Measurements from ENCODE around the gene ZNF497. TPM values are rescaled to one million over a fixed set of nuclear protein-coding genes. Genes with fewer than 3 reads are reported as not detected.

ZNF497 gene
- total and polyA plus RNA-seq, 2 of the 13 experiments (the other 11 are each of a cell fraction or from before 2014, with no cell fraction given): 1.5 to 1.9 TPM

DNA sequence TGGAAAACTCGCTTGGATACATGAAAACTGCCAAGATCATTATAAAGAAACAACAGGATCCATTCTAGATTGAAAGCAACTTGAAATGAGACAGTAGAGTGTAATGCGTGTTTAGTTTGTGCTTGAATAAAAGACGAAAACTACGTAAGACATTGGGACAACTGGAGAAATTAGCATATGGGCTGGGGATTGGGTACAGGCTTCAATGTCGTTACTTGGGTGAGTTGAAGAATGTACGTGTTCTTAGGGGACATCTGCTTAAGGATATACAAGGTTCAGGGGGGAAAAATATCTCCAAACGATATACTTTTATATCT lies 57.8 kb downstream of the ZNF497 start:
- H3K9me3 ChIP-seq (ENCODE audit: low read length): no peaks in the 10 kb centered on the region
- ChIA-PET CTCF (ENCODE audit: low intra/inter-chr PET ratio, low total read pairs) (no interaction called here), POLR2A (interaction anchor here (0.6 to 1.6 kb wide), 9 partner anchors 12 to 195 kb away, joined by 3 to 10 read pairs (median 3); partner anchors contain the start of genes ZNF274, ZNF497, ZNF544 and ZNF8)
- intact Hi-C loops (cut with micrococcal nuclease; ENCODE audit: unreplicated experiment): loop anchor here (1.0 to 5.0 kb wide), 2 partner anchors 26 to 122 kb away; partner anchors contain the start of genes ZNF274 and ZNF8
- H4K20me1 ChIP-seq (ENCODE audit: insufficient read depth, low read length): peaks cover 7% of the 10 kb centered on the region; the same call in 1 of the 2 replicates
- peak overlapping the region; percentile 84 for H3K4me2 ChIP-seq (ENCODE audit: low read depth, low read length)
- H2AFZ ChIP-seq (ENCODE audit: low read length): peak overlapping the region; percentile 91
- no peak for DNase-seq (ENCODE audit: low spot score)
- ATAC-seq: peak; percentile 2; the same call in 1 of the 3 replicates
- no peaks in the 10 kb centered on the region; a peak in 1 of 5 replicates for H3K27me3 ChIP-seq (ENCODE audit: control insufficient read depth in 1 of 2, insufficient read depth in 2 of 2, low read length in 2 of 2)
- WGBS (ENCODE audit: low lambda C conversion rate): 46% methylated on average over 7 of the region's 7 CpGs
- peak overlapping the region; percentile 22 to 97 (median 83); a peak in 5 of 6 replicates for H3K4me3 ChIP-seq (replicated peaks in 1 of 3; ENCODE audit: insufficient read depth in 1 of 3, low read depth in 2 of 3, low read length in 3 of 3)
- in situ Hi-C loops (cut with HindIII; ENCODE audit: extremely low pct_ligation_motif_present, low pct_unique_long_range_greater_than_20kb): loop anchor here (5.0 kb wide), 1 partner anchor 122 kb away; the partner anchor contains the start of gene ZNF274
- peak overlapping the region; percentile 65 for H3K9ac ChIP-seq (ENCODE audit: insufficient read depth, low read depth, low read length)
- peak overlapping the region; percentile 60 for H3K27ac ChIP-seq (ENCODE audit: extremely low read length, insufficient read depth, low read length)
- BruUV-seq (replicated peaks): no TSS peak
- H3K36me3 ChIP-seq (replicated peaks in 1 of 2; ENCODE audit: control insufficient read depth in 1 of 2, insufficient read depth in 2 of 2, low read length in 2 of 2): peaks cover 16 to 43% of the 10 kb centered on the region in 2 experiments; a peak in 4 of 5 replicates
- TF ChIP-seq TEAD3 (CRISPR knock-in tag; optimal IDR thresholded peaks at IDR 0.05; ENCODE audit: borderline replicate concordance) (no peak), TARDBP (CRISPR knock-in tag; IDR thresholded peaks at IDR 0.05) (no peak), ZBTB39 (CRISPR knock-in tag; IDR thresholded peaks at IDR 0.05) (no peak), HOXD1 (CRISPR knock-in tag; IDR thresholded peaks at IDR 0.05) (0 out of 2 replicates have a peak, but pooled peaks have one; percentile 6), LCORL (IDR thresholded peaks at IDR 0.05) (no peak), LCORL (CRISPR knock-in tag; IDR thresholded peaks at IDR 0.05) (0 out of 2 replicates have a peak, but pooled peaks have one; percentile 8), NFAT5 (CRISPR knock-in tag; IDR thresholded peaks at IDR 0.05) (no peak)
- H3K4me1 ChIP-seq (ENCODE audit: insufficient read depth, low read length): peaks cover 26% of the 10 kb centered on the region
- peaks cover 19% of the 10 kb centered on the region for H3K79me2 ChIP-seq (ENCODE audit: insufficient read depth, low read length)
- FAIRE-seq: no peak

Small RNAs within 50 kb of the gene (microRNA-seq; reads per million reads assigned to microRNA genes)
- gene MIR4754: 0.68 reads per million
- gene MIR6806: not detected

Small RNAs within 50 kb of the gene (small RNA-seq; reads per million reads assigned to genes)
- 0 reads per million in 3 experiments for gene MIR4754 (ENCODE audit: insufficient read depth in 2 of 3, insufficient read length in 3 of 3, low read depth in 2 of 3, low replicate concordance in 1 of 3)
- 0 reads per million in 3 experiments for gene MIR6806 (ENCODE audit: insufficient read depth in 2 of 3, insufficient read length in 3 of 3, low read depth in 2 of 3, low replicate concordance in 1 of 3)
- 0 to 0.33 (median 0) reads per million in 3 experiments for gene RNA5SP473 (ENCODE audit: insufficient read depth in 2 of 3, insufficient read length in 3 of 3, low read depth in 2 of 3, low replicate concordance in 1 of 3)

Other genes with a start within 250 kb of the ZNF497 start
- 9.6 and 11.4 TPM in 2 replicates for gene ZNF329, start 212.0 kb downstream of the ZNF497 start, total RNA-seq (2016; rRNA removed; fragmentation: Illumina TruSeq; extraction: Trizol)
- 3.8 and 4.6 TPM in 2 replicates for gene ZNF329, start 212.0 kb downstream of the ZNF497 start, polyA plus RNA-seq (2011; rRNA removed)
- gene ZNF274, start 179.7 kb downstream of the ZNF497 start, total RNA-seq (2016; rRNA removed; fragmentation: Illumina TruSeq; extraction: Trizol): 17.0 and 23.0 TPM in 2 replicates
- gene ZNF274, start 179.7 kb downstream of the ZNF497 start, polyA plus RNA-seq (2011; rRNA removed): 16.1 and 21.0 TPM in 2 replicates
- gene ZNF544, start 133.8 kb downstream of the ZNF497 start, total RNA-seq (2016; rRNA removed; fragmentation: Illumina TruSeq; extraction: Trizol): 15.6 and 17.0 TPM in 2 replicates
- gene ZNF544, start 133.8 kb downstream of the ZNF497 start, polyA plus RNA-seq (2011; rRNA removed): 13.1 and 14.7 TPM in 2 replicates
- gene ZNF8, start 83.8 kb downstream of the ZNF497 start, total RNA-seq (2016; rRNA removed; fragmentation: Illumina TruSeq; extraction: Trizol): 3.3 and 3.7 TPM in 2 replicates
- 3.0 and 3.1 TPM in 2 replicates for gene ZNF8, start 83.8 kb downstream of the ZNF497 start, polyA plus RNA-seq (2011; rRNA removed)
- 38.7 and 39.5 TPM in 2 replicates for gene ERVK3-1, start 57.4 kb downstream of the ZNF497 start, total RNA-seq (2016; rRNA removed; fragmentation: Illumina TruSeq; extraction: Trizol)
- 28.5 and 31.5 TPM in 2 replicates for gene ERVK3-1, start 57.4 kb downstream of the ZNF497 start, polyA plus RNA-seq (2011; rRNA removed)
- 2.5 and 3.1 TPM in 2 replicates for gene ZSCAN22, start 35.8 kb downstream of the ZNF497 start, total RNA-seq (2016; rRNA removed; fragmentation: Illumina TruSeq; extraction: Trizol)
- 3.5 and 3.6 TPM in 2 replicates for gene ZSCAN22, start 35.8 kb downstream of the ZNF497 start, polyA plus RNA-seq (2011; rRNA removed)
- 15.1 and 41.4 TPM in 2 replicates for gene A1BG, start 9.3 kb downstream of the ZNF497 start, total RNA-seq (2016; rRNA removed; fragmentation: Illumina TruSeq; extraction: Trizol)
- gene A1BG, start 9.3 kb downstream of the ZNF497 start, polyA plus RNA-seq (2011; rRNA removed): 14.7 and 49.8 TPM in 2 replicates
- gene ZNF837, start 18.3 kb upstream of the ZNF497 start, total RNA-seq (2016; rRNA removed; fragmentation: Illumina TruSeq; extraction: Trizol): 0.73 and 1.3 TPM in 2 replicates
- gene ZNF837, start 18.3 kb upstream of the ZNF497 start, polyA plus RNA-seq (2011; rRNA removed): 0.29 and 0.69 TPM in 2 replicates
- 1,544 and 1,715 TPM in 2 replicates for gene RPS5, start 24.5 kb upstream of the ZNF497 start, total RNA-seq (2016; rRNA removed; fragmentation: Illumina TruSeq; extraction: Trizol)
- 4,145 and 4,408 TPM in 2 replicates for gene RPS5, start 24.5 kb upstream of the ZNF497 start, polyA plus RNA-seq (2011; rRNA removed)
- gene RNF225, start 32.9 kb upstream of the ZNF497 start, total RNA-seq (2016; rRNA removed; fragmentation: Illumina TruSeq; extraction: Trizol): not detected in 2 replicates
- gene RNF225, start 32.9 kb upstream of the ZNF497 start, polyA plus RNA-seq (2011; rRNA removed): not detected in 2 replicates
- 6.8 and 7.0 TPM in 2 replicates for gene ZNF584, start 45.9 kb upstream of the ZNF497 start, total RNA-seq (2016; rRNA removed; fragmentation: Illumina TruSeq; extraction: Trizol)
- 2.4 and 3.3 TPM in 2 replicates for gene ZNF584, start 45.9 kb upstream of the ZNF497 start, polyA plus RNA-seq (2011; rRNA removed)
- gene ZNF132, start 77.4 kb upstream of the ZNF497 start, total RNA-seq (2016; rRNA removed; fragmentation: Illumina TruSeq; extraction: Trizol): not detected in 2 replicates
- not detected in 2 replicates for gene ZNF132, start 77.4 kb upstream of the ZNF497 start, polyA plus RNA-seq (2011; rRNA removed)
- 2.5 and 3.0 TPM in 2 replicates for gene ZNF324B, start 88.9 kb upstream of the ZNF497 start, total RNA-seq (2016; rRNA removed; fragmentation: Illumina TruSeq; extraction: Trizol)
- gene ZNF324B, start 88.9 kb upstream of the ZNF497 start, polyA plus RNA-seq (2011; rRNA removed): 0.53 and 0.98 TPM in 2 replicates
- 4.0 and 4.7 TPM in 2 replicates for gene ZNF324, start 104.3 kb upstream of the ZNF497 start, total RNA-seq (2016; rRNA removed; fragmentation: Illumina TruSeq; extraction: Trizol)
- 1.1 and 1.6 TPM in 2 replicates for gene ZNF324, start 104.3 kb upstream of the ZNF497 start, polyA plus RNA-seq (2011; rRNA removed)
- 2.5 and 3.6 TPM in 2 replicates for gene ZNF446, start 113.6 kb upstream of the ZNF497 start, total RNA-seq (2016; rRNA removed; fragmentation: Illumina TruSeq; extraction: Trizol)
- gene ZNF446, start 113.6 kb upstream of the ZNF497 start, polyA plus RNA-seq (2011; rRNA removed): 3.0 and 3.8 TPM in 2 replicates
- 40.2 and 41.2 TPM in 2 replicates for gene SLC27A5, start 149.2 kb upstream of the ZNF497 start, total RNA-seq (2016; rRNA removed; fragmentation: Illumina TruSeq; extraction: Trizol)
- gene SLC27A5, start 149.2 kb upstream of the ZNF497 start, polyA plus RNA-seq (2011; rRNA removed): 30.3 and 36.5 TPM in 2 replicates
- gene ZBTB45, start 157.1 kb upstream of the ZNF497 start, total RNA-seq (2016; rRNA removed; fragmentation: Illumina TruSeq; extraction: Trizol): 2.0 and 3.7 TPM in 2 replicates
- gene ZBTB45, start 157.1 kb upstream of the ZNF497 start, polyA plus RNA-seq (2011; rRNA removed): 3.0 and 3.2 TPM in 2 replicates
- gene TRIM28, start 181.3 kb upstream of the ZNF497 start, total RNA-seq (2016; rRNA removed; fragmentation: Illumina TruSeq; extraction: Trizol): 302 and 361 TPM in 2 replicates
- 439 and 461 TPM in 2 replicates for gene TRIM28, start 181.3 kb upstream of the ZNF497 start, polyA plus RNA-seq (2011; rRNA removed)
- gene CHMP2A, start 192.4 kb upstream of the ZNF497 start, total RNA-seq (2016; rRNA removed; fragmentation: Illumina TruSeq; extraction: Trizol): 55.0 and 70.9 TPM in 2 replicates
- gene CHMP2A, start 192.4 kb upstream of the ZNF497 start, polyA plus RNA-seq (2011; rRNA removed): 49.7 and 51.4 TPM in 2 replicates
- 29.5 and 36.2 TPM in 2 replicates for gene UBE2M, start 195.9 kb upstream of the ZNF497 start, total RNA-seq (2016; rRNA removed; fragmentation: Illumina TruSeq; extraction: Trizol)
- 50.3 and 55.5 TPM in 2 replicates for gene UBE2M, start 195.9 kb upstream of the ZNF497 start, polyA plus RNA-seq (2011; rRNA removed)
- gene MZF1, start 210.6 kb upstream of the ZNF497 start, total RNA-seq (2016; rRNA removed; fragmentation: Illumina TruSeq; extraction: Trizol): 1.3 and 3.1 TPM in 2 replicates
- 8.1 and 10.0 TPM in 2 replicates for gene MZF1, start 210.6 kb upstream of the ZNF497 start, polyA plus RNA-seq (2011; rRNA removed)